Karpas-422 (cell line): ENCODE results near the gene POU5F2. TPM values are rescaled to one million over a fixed set of nuclear protein-coding genes. Genes with fewer than 3 reads are reported as not detected.

Source experiments
- DNase-seq: peaks from one replicate; pipeline ENCODE4 v3.0.0-alpha.2; 2015
- H2AFZ ChIP-seq: fragments of 200-600 bp; sonication (generic); 2 replicates; pipeline ENCODE4 v1.6.1; 2014; ENCODE audit warnings: antibody characterized with exemption, low read length, mixed read lengths
- H3K27ac ChIP-seq: fragments of 200-600 bp; sonication (generic); 2 replicates; pipeline ENCODE4 v1.5.1; 2014; ENCODE audit warnings: mild to moderate bottlenecking, low read length, moderate library complexity
- H3K27me3 ChIP-seq: fragments of 200-600 bp; sonication (generic); 2 replicates; pipeline ENCODE4 v1.6.1; 2014; ENCODE audit warnings: low read length, mixed read lengths
- H3K36me3 ChIP-seq: fragments of 200-600 bp; sonication (generic); 2 replicates; pipeline ENCODE4 v1.6.1; 2014; ENCODE audit warnings: low read length, mixed read lengths; ENCODE audit not compliant: insufficient read depth
- H3K4me1 ChIP-seq: fragments of 200-600 bp; sonication (generic); 2 replicates; pipeline ENCODE4 v1.6.1; 2014; ENCODE audit warnings: mild to moderate bottlenecking, low read length, mixed read lengths
- H3K4me2 ChIP-seq: fragments of 200-600 bp; sonication (generic); 2 replicates; pipeline ENCODE4 v1.6.1; 2014; ENCODE audit warnings: low read length, low read depth, mild to moderate bottlenecking; ENCODE audit not compliant: poor library complexity, severe bottlenecking
- H3K4me3 ChIP-seq: fragments of 200-600 bp; sonication (generic); 2 replicates; pipeline ENCODE4 v1.5.1; 2014; ENCODE audit warnings: mild to moderate bottlenecking, antibody characterized with exemption, low read length, mixed read lengths
- H3K79me2 ChIP-seq: fragments of 200-600 bp; sonication (generic); 2 replicates; pipeline ENCODE4 v1.6.1; 2014; ENCODE audit warnings: mild to moderate bottlenecking, low read length, mixed read lengths
- H3K9ac ChIP-seq: fragments of 200-600 bp; sonication (generic); 2 replicates; pipeline ENCODE4 v1.6.0; 2014; ENCODE audit warnings: low read length
- H3K9me2 ChIP-seq: fragments of 200-600 bp; sonication (generic), shearing (Covaris generic); replicated peaks from 2 replicates; pipeline ENCODE4 v1.6.0; 2014; ENCODE audit warnings: mild to moderate bottlenecking, low read length, moderate library complexity; ENCODE audit not compliant: insufficient read depth
- H3K9me3 ChIP-seq: fragments of 300-700, 200-600 bp; sonication (generic); 2 replicates; pipeline ENCODE4 v1.6.1; 2014; ENCODE audit warnings: low read length, mixed read lengths
- H4K20me1 ChIP-seq: fragments of 200-600 bp; sonication (generic); 2 replicates; pipeline ENCODE4 v1.6.1; 2014; ENCODE audit warnings: mild to moderate bottlenecking, antibody characterized with exemption, low read length, low read depth; ENCODE audit not compliant: insufficient read depth
- total RNA-seq: library from RNA; depleted of rRNA; stranded (reverse); fragments of >200 nt; shearing (Covaris generic); gene quantifications from 2 replicates; pipeline ENCODE4 v1.2.3, GENCODE V29; 2014; ENCODE audit warnings: low replicate concordance

POU5F2 gene
- total RNA-seq, 1 experiment from 2014 or later, result 3.3 TPM

- no peak overlapping the region for H3K9ac ChIP-seq
- no peaks in the 10 kb centered on the region for H3K36me3 ChIP-seq
- no peak overlapping the region for H3K4me2 ChIP-seq
- H3K27me3 ChIP-seq, result no peaks in the 10 kb centered on the region
- H3K4me3 ChIP-seq, result no peak overlapping the region
- no peaks in the 10 kb centered on the region for H3K9me3 ChIP-seq
- no peaks in the 10 kb centered on the region for H3K9me2 ChIP-seq
- no peak for DNase-seq
- no peaks in the 10 kb centered on the region for H3K4me1 ChIP-seq
- no peaks in the 10 kb centered on the region for H4K20me1 ChIP-seq
- H3K27ac ChIP-seq, result no peak overlapping the region
- no peaks in the 10 kb centered on the region for H3K79me2 ChIP-seq
- no peak overlapping the region for H2AFZ ChIP-seq
These were observed 17.7 kb downstream of the POU5F2 start for GRCh38 chr5:93723681-93724080.

- Histone ChIP-seq H3K79me2 (no peaks in the 10 kb centered on the region), H3K4me3 (no peak overlapping the region), H4K20me1 (no peaks in the 10 kb centered on the region), H3K36me3 (no peaks in the 10 kb centered on the region), H3K9me2 (no peaks in the 10 kb centered on the region), H3K27ac (no peak overlapping the region), H3K9ac (no peak overlapping the region), H3K9me3 (no peaks in the 10 kb centered on the region), H2AFZ (no peak overlapping the region), H3K27me3 (no peaks in the 10 kb centered on the region), H3K4me1 (no peaks in the 10 kb centered on the region), H3K4me2 (no peak overlapping the region)
- no peak for DNase-seq
These were observed 18.4 kb downstream of the POU5F2 start for GRCh38 chr5:93723005-93723404.

- H3K79me2 ChIP-seq, result no peaks in the 10 kb centered on the region
- H3K9me3 ChIP-seq, result no peaks in the 10 kb centered on the region
- no peaks in the 10 kb centered on the region for H3K27me3 ChIP-seq
- H3K36me3 ChIP-seq, result no peaks in the 10 kb centered on the region
- H3K4me2 ChIP-seq, result no peak overlapping the region
- no peak overlapping the region for H2AFZ ChIP-seq
- H3K4me1 ChIP-seq, result no peaks in the 10 kb centered on the region
- H4K20me1 ChIP-seq, result no peaks in the 10 kb centered on the region
- H3K9me2 ChIP-seq, result no peaks in the 10 kb centered on the region
- no peak overlapping the region for H3K9ac ChIP-seq
- H3K27ac ChIP-seq, result no peak overlapping the region
- H3K4me3 ChIP-seq, result no peak overlapping the region
- DNase-seq, result no peak
These were observed 18.8 kb downstream of the POU5F2 start for GRCh38 chr5:93722588-93722987.

- H3K27me3 ChIP-seq, result no peaks in the 10 kb centered on the region
- H3K9ac ChIP-seq, result no peak overlapping the region
- H3K4me1 ChIP-seq, result no peaks in the 10 kb centered on the region
- no peak overlapping the region for H3K4me3 ChIP-seq
- H3K79me2 ChIP-seq, result no peaks in the 10 kb centered on the region
- H2AFZ ChIP-seq, result no peak overlapping the region
- H3K27ac ChIP-seq, result no peak overlapping the region
- H3K36me3 ChIP-seq, result no peaks in the 10 kb centered on the region
- H3K4me2 ChIP-seq, result no peak overlapping the region
- H3K9me3 ChIP-seq, result no peaks in the 10 kb centered on the region
- H3K9me2 ChIP-seq, result no peaks in the 10 kb centered on the region
- no peak for DNase-seq
- no peaks in the 10 kb centered on the region for H4K20me1 ChIP-seq
These were observed 19.9 kb downstream of the POU5F2 start for GRCh38 chr5:93721511-93721910.

GRCh38 chr5:93721071-93721470, 20.3 kb downstream of the POU5F2 start:
- Histone ChIP-seq H3K36me3 (no peaks in the 10 kb centered on the region), H3K27me3 (no peaks in the 10 kb centered on the region), H4K20me1 (no peaks in the 10 kb centered on the region), H3K27ac (no peak overlapping the region), H3K4me2 (no peak overlapping the region), H3K9me2 (no peaks in the 10 kb centered on the region), H3K9me3 (no peaks in the 10 kb centered on the region), H3K4me1 (no peaks in the 10 kb centered on the region), H3K79me2 (no peaks in the 10 kb centered on the region), H2AFZ (no peak overlapping the region), H3K9ac (no peak overlapping the region), H3K4me3 (no peak overlapping the region)
- no peak for DNase-seq

DNA sequence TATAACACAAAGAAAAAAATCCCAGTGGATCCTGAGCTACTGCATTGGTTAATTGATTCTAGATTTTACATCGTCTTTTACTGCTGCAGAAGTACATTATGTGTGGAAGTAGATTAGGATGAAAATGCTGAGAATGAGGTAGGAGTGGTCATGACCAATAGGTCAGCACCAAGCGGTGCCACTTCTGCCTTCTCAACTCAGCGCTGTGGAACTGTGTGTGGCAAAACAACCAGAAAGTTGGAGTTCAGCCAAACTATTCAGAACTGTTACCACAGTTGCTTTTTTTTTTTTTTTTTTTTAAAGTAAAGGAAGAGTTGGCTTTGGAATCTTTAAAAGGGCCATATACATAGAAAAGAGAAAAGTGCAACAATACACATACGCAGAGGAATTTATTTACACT, 24.2 kb downstream of the POU5F2 start:
- DNase-seq, result no peak
- Histone ChIP-seq H3K36me3 (no peaks in the 10 kb centered on the region), H3K9me2 (no peaks in the 10 kb centered on the region), H3K4me3 (no peak overlapping the region), H2AFZ (no peak overlapping the region), H3K4me2 (no peak overlapping the region), H3K9me3 (no peaks in the 10 kb centered on the region), H4K20me1 (no peaks in the 10 kb centered on the region), H3K27ac (no peak overlapping the region), H3K79me2 (no peaks in the 10 kb centered on the region), H3K9ac (no peak overlapping the region), H3K27me3 (no peaks in the 10 kb centered on the region), H3K4me1 (no peaks in the 10 kb centered on the region)

- no peaks in the 10 kb centered on the region for H3K9me2 ChIP-seq
- no peak overlapping the region for H3K9ac ChIP-seq
- H3K4me3 ChIP-seq, result no peak overlapping the region
- H3K36me3 ChIP-seq, result no peaks in the 10 kb centered on the region
- no peaks in the 10 kb centered on the region for H3K79me2 ChIP-seq
- H2AFZ ChIP-seq, result no peak overlapping the region
- DNase-seq, result no peak
- no peaks in the 10 kb centered on the region for H3K4me1 ChIP-seq
- H4K20me1 ChIP-seq, result no peaks in the 10 kb centered on the region
- no peaks in the 10 kb centered on the region for H3K27me3 ChIP-seq
- H3K27ac ChIP-seq, result no peak overlapping the region
- no peaks in the 10 kb centered on the region for H3K9me3 ChIP-seq
- no peak overlapping the region for H3K4me2 ChIP-seq
These were observed 24.9 kb downstream of the POU5F2 start for GRCh38 chr5:93716453-93716852.

- H3K9ac ChIP-seq, result no peak overlapping the region
- no peak overlapping the region for H3K4me2 ChIP-seq
- no peaks in the 10 kb centered on the region for H4K20me1 ChIP-seq
- no peaks in the 10 kb centered on the region for H3K4me1 ChIP-seq
- H3K9me2 ChIP-seq, result no peaks in the 10 kb centered on the region
- no peak overlapping the region for H3K4me3 ChIP-seq
- no peak for DNase-seq
- H3K79me2 ChIP-seq, result no peaks in the 10 kb centered on the region
- no peaks in the 10 kb centered on the region for H3K27me3 ChIP-seq
- no peaks in the 10 kb centered on the region for H3K36me3 ChIP-seq
- H3K27ac ChIP-seq, result no peak overlapping the region
- no peak overlapping the region for H2AFZ ChIP-seq
- H3K9me3 ChIP-seq, result no peaks in the 10 kb centered on the region
These were observed 25.6 kb downstream of the POU5F2 start for GRCh38 chr5:93715761-93716160.

DNA sequence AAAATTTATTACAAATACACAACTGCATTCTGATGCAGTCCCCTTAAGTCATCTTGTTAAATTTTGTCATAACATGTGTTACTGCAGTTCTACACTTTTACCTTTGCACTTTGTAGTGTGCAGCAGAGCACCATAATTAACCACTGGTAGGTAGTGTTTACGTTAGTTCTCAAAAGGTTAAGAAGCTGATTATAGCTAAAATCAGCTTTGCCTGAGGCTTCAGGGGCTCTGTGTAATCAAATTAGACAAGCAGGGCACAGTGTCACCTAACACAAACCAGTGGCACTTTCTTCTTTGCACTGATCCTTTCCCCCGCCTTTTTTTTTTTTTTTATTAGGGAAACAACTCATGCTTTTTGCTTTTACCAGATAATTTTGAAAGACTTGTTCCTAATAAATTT, 26.1 kb downstream of the POU5F2 start:
- Histone ChIP-seq H2AFZ (no peak overlapping the region), H3K9me2 (no peaks in the 10 kb centered on the region), H3K36me3 (no peaks in the 10 kb centered on the region), H3K79me2 (no peaks in the 10 kb centered on the region), H3K9me3 (no peaks in the 10 kb centered on the region), H3K9ac (no peak overlapping the region), H3K4me1 (no peaks in the 10 kb centered on the region), H3K27ac (no peak overlapping the region), H4K20me1 (no peaks in the 10 kb centered on the region), H3K4me2 (no peak overlapping the region), H3K4me3 (no peak overlapping the region), H3K27me3 (no peaks in the 10 kb centered on the region)
- no peak for DNase-seq
